Putamen (tissue), 1 donor: ENCODE data around the gene JAZF1.

Experiments used
- DNase-seq: peaks from one replicate; pipeline ENCODE4 v3.0.0-alpha.2; 2016; ENCODE audit warnings: low spot score

Gene JAZF1

GRCh38 chr7:27835376-27835775 lies 345.2 kb downstream of the JAZF1 start:
- no peak for DNase-seq

- no peak for DNase-seq
These were observed 346.2 kb downstream of the JAZF1 start for GRCh38 chr7:27834179-27834921.

DNA sequence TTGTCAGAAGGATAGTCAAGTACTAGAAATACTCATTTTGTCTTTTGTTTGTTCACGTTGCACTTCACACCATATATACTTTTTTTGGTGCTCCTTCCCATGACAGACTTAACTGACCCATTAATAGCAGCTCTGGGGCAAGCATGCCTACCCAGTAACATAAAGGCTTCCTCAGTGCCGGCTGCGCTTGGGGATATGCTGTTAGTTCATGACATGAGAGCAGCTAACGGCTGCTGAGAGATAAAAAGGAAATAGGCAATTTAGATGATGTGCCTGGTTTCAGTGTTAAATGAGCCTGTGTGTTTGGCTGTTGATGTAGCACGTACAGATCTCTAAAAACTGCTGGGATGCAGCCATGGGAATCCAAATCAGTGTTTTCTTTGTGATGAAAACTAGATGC lies 354.2 kb downstream of the JAZF1 start:
- no peak for DNase-seq

DNA sequence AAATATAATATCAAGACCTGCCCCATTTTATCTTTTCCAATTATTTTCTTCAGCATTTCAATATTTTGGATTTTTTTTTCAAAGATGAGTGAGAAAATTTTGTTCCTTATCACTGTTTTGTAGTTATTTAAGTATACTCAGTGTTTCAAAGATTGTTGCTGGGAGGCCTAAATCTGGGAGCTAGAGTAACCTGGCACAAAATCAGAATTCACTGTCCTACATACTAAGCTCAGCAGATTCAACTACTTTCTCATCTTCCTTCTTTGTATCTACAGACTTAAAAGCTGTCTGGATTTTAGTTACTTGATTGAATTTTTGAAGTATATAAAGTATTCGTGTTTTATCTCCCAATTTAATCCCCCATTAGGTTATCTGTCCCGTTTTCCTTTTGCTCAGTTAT lies 354.7 kb downstream of the JAZF1 start:
- no peak for DNase-seq

- no peak for DNase-seq
These were observed 358.4 kb downstream of the JAZF1 start for GRCh38 chr7:27822245-27822644.

DNA sequence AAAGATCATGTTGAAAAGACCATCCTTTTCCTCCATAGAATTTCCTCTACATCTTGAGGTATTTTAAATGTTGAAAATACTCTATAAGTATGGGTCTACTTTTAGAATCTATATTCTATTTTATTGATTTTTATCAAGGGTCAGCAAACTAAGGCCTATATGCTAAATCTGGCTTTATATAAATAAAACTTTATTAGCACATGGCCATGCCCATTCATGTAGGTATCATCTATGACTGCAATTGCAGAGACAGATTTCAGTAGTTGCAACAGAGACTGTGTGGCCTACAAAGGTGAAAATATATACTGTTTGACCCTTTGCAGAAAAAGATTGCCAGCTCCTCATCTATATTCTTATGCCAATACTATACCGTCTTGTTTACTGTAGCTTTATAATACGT lies 367.9 kb downstream of the JAZF1 start:
- no peak for DNase-seq

DNA sequence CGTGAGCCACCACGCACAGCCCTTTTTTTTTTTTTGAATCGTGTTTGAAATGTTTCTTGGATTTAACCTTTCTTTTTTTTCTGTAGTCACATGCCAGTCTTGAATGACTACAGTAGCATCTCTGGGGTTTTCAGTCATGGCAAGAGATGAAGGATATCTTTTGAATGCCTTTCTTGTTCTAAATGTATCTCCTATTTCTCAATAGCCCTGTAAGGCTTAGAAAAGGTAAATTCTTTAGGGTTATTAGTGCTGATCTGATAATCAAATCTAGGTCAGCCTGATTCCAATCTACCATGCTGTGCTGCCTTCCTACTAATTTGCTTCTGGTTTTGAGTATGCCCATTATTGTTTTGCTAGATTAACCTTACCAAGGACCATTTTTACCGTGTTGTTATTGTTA lies 370.4 kb downstream of the JAZF1 start:
- no peak for DNase-seq

GRCh38 chr7:27808626-27809025 lies 372.0 kb downstream of the JAZF1 start:
- DNase-seq: peak; percentile 17

GRCh38 chr7:27804139-27804538 lies 376.5 kb downstream of the JAZF1 start:
- no peak for DNase-seq

- DNase-seq: no peak
These were observed 377.6 kb downstream of the JAZF1 start for GRCh38 chr7:27802999-27803398.

DNA sequence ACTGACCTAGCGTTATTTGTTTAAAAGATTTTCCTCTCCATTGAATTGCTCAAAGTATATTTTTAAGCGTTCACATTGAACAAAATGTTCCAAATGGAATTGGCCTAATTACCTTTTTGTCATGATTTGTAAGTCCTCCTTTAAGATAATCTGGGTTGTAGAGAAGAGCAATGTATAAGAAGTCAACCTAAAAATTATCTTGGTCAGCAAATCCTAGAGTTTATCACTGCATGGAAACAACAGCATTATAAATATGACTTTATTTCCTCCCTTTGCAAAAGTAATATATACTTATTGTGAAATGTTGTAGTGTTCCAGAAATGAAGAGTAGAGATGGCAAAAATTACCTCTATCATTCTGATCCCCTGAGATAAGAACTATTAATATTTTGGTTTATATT lies 381.4 kb downstream of the JAZF1 start:
- no peak for DNase-seq

GRCh38 chr7:27795977-27796376 lies 384.6 kb downstream of the JAZF1 start:
- no peak for DNase-seq

DNA sequence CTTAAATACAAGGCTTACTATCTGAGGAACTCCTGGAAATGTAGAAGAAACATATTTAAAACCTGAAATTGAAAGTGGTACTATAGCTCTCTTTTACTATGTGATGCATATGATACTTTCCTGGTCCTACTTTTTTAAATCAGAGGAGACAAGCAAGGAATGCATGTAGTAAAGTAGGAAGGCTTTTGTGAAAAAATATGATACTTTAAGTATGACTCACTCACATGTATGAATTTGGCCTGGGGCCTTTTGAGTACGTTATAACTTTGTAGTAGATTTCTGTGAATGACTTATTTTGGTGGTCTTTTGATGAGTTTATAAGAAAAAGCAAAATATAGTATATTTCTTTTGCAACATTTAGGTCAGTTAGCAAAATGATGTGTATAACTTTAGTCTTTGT lies 386.8 kb downstream of the JAZF1 start:
- DNase-seq: no peak

DNA sequence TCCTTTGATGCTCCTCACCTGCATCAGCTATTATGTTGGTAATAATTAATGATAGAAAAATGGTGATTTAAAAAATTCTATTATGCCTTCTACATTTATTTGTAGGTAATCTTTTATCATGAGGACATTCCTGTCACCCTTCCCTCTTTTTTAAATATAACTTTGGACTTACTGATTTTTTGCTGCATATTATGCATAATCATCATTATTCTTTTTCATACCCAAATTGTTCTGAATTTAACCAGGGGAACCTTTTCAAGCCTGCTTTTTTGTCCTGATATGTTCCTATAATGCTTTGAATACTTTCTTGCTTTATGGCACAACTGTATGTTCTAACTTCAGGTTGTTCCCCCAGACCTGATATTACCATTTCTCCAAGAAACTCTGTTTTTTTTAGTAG lies 392.2 kb downstream of the JAZF1 start:
- no peak for DNase-seq

GRCh38 chr7:27784399-27785053 lies 396.1 kb downstream of the JAZF1 start:
- DNase-seq: no peak

DNA sequence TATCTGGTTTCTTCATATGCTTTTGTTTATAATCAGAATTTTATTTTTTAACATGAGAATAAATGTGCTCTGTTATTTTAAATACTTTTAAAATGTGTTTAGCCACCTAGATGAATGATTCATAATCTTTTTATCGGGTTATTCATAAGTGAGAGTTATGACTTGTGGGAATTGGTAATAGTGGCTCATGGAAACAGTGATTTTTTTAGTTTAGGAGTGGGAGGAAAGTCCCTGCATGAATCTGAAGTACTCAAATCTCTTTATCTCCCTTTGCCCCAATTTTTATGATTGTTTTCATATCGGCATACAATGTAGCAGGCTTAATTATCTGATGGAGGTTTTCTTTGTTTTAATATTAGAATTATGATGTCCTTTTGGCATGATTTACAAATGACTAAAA lies 397.7 kb downstream of the JAZF1 start:
- DNase-seq: no peak

- no peak for DNase-seq
These were observed 399.4 kb downstream of the JAZF1 start for GRCh38 chr7:27781188-27781587.
